GM12874 (cell line): ENCODE results near the gene PLEKHG4.

Experiments
- TF ChIP-seq, protein P1 (sequence below): IDR thresholded peaks from 2 replicates; pipeline ENCODE4 v1.5.1; 2011; ENCODE audit warnings: low read depth, mild to moderate bottlenecking, control low read depth, low read length, moderate library complexity; ENCODE audit not compliant: insufficient read depth

Gene PLEKHG4

DNA sequence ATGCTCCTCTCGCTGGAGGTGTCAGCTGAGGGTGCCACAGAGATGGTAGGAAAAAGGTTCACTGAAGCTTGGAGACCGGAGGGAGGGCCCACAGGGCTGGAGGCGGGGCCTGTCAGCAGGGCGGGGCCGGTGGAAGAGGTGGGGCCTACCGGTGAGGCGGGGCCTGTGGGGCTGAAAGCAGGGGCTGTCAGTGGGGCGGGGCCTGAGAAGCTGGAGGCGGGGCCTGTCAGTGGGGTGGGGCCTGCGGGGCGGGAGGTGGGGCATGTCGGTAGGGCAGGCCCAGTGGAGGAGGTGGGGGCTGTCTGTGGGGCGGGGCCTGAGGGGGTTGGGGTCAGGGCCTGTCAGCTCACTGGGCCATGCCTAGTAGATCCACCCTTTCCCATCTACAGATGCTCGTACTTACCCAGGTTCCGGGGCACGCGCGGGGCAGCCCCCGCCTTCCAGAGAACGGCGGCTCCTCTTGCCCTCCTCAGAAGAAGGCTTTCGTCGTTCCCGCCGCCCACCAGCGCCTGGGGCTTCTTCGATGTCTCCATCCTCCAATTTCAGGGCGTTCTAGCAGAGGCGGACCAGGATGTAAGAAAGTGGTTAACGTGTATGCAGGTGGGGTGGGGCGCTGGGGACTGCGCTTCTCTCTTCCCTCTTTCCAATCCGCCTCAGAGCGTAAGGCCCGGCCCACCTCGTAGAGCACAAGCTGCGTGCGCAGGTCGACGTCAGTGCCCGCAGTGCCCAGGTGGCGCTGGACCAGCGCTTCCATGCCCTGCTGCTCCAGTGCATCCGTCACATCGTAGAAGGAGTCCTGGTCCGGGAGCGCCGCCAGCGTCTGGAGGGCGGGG lies 42.6 kb upstream of the PLEKHG4 start:
- TF ChIP-seq, protein P1, sequence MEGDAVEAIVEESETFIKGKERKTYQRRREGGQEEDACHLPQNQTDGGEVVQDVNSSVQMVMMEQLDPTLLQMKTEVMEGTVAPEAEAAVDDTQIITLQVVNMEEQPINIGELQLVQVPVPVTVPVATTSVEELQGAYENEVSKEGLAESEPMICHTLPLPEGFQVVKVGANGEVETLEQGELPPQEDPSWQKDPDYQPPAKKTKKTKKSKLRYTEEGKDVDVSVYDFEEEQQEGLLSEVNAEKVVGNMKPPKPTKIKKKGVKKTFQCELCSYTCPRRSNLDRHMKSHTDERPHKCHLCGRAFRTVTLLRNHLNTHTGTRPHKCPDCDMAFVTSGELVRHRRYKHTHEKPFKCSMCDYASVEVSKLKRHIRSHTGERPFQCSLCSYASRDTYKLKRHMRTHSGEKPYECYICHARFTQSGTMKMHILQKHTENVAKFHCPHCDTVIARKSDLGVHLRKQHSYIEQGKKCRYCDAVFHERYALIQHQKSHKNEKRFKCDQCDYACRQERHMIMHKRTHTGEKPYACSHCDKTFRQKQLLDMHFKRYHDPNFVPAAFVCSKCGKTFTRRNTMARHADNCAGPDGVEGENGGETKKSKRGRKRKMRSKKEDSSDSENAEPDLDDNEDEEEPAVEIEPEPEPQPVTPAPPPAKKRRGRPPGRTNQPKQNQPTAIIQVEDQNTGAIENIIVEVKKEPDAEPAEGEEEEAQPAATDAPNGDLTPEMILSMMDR = no peak

DNA sequence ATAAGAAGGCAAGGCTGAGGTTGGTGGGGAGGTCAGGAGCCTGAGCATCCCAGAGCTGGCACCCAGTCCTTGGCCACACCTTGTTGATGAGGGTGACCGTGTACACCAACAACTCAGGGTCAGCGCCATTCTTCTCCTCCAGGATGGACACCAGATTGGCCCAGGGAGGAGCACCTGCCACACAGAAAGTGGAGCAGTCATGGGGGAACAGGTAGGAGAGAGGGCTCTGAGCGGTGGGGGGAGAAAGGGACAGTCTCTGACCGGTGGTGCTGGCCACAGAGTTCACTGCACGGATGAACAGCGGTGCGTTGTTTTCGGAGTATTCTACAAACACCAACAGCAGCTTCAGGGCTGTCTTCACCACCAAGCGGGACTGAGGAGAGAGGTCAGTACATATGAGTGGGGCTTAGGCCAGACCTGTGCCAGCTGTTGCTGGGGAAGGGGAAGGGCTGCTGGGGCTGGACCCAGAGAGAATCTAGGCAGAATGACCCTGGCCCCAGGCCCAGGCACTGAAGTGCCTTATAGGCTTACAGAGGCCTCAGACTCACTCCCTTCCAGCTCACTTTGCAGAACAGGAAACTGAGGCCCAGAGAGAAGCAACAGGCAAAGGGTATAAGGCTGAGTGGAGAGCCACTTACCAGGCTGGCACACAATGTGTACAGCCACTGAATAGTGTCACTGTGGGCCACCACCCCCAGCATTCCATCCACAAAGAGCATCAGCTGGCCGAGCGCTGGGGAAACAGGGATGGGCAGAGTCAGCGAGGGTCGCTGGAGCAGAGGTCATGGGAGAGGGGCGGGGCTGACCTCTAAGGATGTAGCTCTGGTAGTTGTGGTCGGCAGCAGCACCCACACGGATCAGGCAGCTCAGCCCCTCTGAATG lies 41.7 kb upstream of the PLEKHG4 start:
- TF ChIP-seq, protein P1 = no peak

DNA sequence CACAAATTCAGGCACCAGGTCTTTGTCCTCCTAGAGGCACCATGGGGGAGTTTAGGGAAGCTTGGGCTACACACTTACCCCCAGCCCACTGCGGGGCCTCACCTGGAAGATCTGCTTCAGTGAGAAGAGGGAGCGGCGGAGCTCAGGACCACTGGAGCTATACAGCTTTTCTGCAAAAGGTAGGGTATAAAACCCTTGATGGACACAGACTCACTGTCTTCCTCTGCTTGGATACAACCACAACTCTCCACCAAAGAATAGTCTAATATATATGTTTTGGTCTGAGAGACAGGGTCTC lies 41.1 kb upstream of the PLEKHG4 start:
- TF ChIP-seq, protein P1 = no peak

- TF ChIP-seq, protein P1 = no peak
Measured at GRCh38 chr16:67238806-67239470, 40.4 kb upstream of the PLEKHG4 start.

DNA sequence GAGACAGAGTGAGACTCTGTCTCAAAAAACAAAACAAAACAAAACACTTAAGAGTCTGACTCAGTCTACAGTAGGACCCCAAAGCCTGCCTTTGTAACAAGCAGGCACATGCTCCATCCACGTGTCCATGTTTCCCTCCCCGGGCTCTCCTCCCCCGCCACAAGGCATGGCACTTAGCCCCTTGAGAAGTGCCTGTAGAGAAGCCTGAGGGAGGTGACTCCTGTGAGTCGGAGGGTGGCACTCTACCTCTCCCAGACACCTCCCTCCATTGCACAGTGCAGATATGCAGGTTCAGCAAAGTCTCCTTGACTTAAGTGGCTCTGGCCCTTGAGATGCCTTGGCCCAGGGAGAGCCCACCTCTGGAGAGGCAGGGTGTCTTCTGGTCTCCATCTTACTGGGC lies 38.8 kb upstream of the PLEKHG4 start:
- TF ChIP-seq, protein P1 = no peak

DNA sequence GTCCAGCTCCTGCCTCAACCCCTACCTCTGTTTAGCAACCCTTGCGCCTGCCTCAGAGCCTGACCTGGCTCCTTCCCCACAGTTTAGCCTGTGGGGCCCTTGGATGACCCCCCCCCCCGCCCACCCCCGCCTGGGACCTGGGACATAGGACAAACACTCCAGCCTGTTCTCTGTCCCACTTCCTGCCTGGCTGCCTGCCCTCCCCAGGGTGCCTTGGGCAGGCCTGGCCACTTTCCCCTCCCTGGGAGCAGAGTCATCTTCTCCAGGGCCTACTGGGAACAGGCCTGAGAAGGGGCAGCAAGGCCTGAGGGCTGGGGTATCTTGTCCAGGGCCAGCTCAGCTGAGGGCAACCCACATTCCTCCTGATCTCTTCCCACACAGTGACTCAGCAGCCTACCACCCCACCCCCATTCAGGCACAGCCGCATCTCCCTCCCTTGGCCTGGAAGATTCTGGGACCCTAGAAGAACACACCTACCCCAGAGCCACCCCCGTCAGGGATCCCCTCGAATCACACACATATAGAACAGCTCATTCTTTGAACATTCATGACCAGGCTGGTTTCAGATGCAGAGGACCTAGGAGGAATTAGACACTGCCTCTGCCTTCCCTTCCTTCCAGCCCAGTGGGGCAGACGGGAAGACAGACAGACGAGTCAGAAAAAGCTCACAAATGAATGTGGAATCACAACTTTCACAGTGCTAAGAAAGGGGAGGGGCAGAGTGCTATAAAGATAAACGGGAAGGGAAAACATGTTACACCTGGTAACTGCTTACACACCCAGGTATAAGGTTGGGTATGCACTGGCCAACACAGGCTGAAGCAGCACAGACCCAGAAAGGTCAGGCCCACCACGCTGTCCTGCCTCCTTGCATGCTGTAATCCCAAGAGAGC lies 38.1 kb upstream of the PLEKHG4 start:
- TF ChIP-seq, protein P1 = no peak
